ENCODE results near the gene TOLLIP.

The TOLLIP gene

GRCh38 chr11:1297011-1297575 lies 12.3 kb downstream of the TOLLIP start:
- no peak for DNase-seq

GRCh38 chr11:1296287-1296686 lies 13.1 kb downstream of the TOLLIP start:
- no peak for DNase-seq

- no peak for DNase-seq
These were observed 13.8 kb downstream of the TOLLIP start for GRCh38 chr11:1295591-1295990.

- DNase-seq: no peak
These were observed 14.3 kb downstream of the TOLLIP start for GRCh38 chr11:1295086-1295485.

- DNase-seq: no peak
These were observed 15.8 kb downstream of the TOLLIP start for GRCh38 chr11:1293619-1294015.

- no peak for DNase-seq
These were observed 16.5 kb downstream of the TOLLIP start for GRCh38 chr11:1292644-1293618.

- DNase-seq: no peak
These were observed 17.3 kb downstream of the TOLLIP start for GRCh38 chr11:1292018-1292643.

GRCh38 chr11:1291295-1292017 lies 18.0 kb downstream of the TOLLIP start:
- no peak for DNase-seq

GRCh38 chr11:1290052-1291040 lies 19.1 kb downstream of the TOLLIP start:
- DNase-seq: no peak

GRCh38 chr11:1289211-1289935 lies 20.1 kb downstream of the TOLLIP start:
- no peak for DNase-seq

GRCh38 chr11:1288426-1289151 lies 20.8 kb downstream of the TOLLIP start:
- DNase-seq: no peak

- DNase-seq: no peak
These were observed 21.5 kb downstream of the TOLLIP start for GRCh38 chr11:1287928-1288327.

GRCh38 chr11:1285876-1286275 lies 23.6 kb downstream of the TOLLIP start:
- no peak for DNase-seq

GRCh38 chr11:1285316-1285744 lies 24.1 kb downstream of the TOLLIP start:
- no peak for DNase-seq

- no peak for DNase-seq
These were observed 25.5 kb downstream of the TOLLIP start for GRCh38 chr11:1283906-1284305.

- DNase-seq: no peak
These were observed 26.3 kb downstream of the TOLLIP start for GRCh38 chr11:1283091-1283511.

- DNase-seq: no peak
These were observed 27.5 kb downstream of the TOLLIP start for GRCh38 chr11:1281974-1282365.

- no peak for DNase-seq
These were observed 28.0 kb downstream of the TOLLIP start for GRCh38 chr11:1281326-1281973.

- no peak for DNase-seq
These were observed 29.1 kb downstream of the TOLLIP start for GRCh38 chr11:1280116-1281035.
